NCI-H748 treated with DMSO at 0.1 percent for 48 hours (cell line): ENCODE results near the gene ARHGEF28.

ENCODE experiments used
- DNase-seq: peaks from one replicate; lab custom pipeline; 2025; lab: John Stamatoyannopoulos, UW

ARHGEF28 gene

GRCh38 chr5:73619606-73620333, 6.2 kb upstream of the ARHGEF28 start:
- no peak for DNase-seq

DNA sequence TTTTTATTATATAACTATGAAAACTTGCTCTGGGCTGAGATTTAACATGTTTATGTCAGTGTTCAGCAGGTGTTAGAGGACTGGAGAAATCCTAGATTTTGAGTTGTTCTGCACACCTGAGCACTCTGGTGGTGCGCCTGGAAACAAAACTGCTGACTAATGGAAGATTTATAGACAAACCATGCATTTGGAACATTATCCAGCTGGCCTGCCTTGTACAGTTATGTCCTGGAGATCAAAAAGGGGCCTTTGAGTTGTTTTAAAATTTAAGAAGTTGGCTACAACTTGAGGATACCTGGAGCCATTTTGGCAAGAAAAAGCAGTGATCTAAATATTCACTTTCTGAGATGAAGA, 5.7 kb upstream of the ARHGEF28 start:
- DNase-seq, result no peak

DNA sequence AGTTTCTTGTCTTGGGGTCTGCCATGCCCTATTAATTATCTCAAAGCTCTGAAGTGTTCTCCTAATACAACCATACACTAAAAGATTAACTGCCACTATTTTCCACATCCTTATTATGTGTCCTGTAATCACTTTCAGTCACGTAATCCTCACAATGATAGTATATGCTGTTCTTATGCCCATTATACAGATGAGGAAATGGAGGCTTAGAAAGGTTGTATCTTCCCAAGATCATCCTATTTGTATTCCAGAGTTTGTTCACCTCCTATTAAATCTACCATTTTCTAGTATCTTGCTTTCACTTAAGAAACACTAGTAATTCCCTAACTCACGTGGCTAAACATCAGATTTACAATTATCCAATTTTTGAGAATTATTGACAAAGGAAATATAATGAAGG, 2.9 kb upstream of the ARHGEF28 start:
- no peak for DNase-seq

DNA sequence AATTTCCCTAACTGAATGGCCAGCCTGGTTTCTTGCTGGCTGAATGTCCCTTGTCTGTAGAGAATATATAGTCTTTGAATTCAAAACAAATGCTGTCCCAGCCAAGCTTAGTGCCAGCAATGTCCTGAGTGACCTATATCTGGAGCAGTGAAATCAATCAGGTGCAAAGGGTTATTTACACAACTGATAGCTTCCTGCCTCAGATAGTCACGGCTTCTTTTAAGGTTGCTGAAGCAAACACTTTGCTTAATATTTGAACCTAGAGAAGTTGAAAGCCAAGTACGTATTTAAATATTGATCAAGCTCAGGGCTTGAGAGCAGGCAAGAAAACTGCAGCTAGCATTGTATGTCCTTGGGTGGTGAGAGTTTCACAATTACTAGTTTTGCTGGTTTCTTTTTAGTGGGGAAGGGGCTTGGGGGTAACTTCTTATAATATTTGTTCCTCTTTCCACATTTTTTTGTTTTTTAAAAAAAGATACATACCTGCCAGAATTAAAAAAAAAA, 2.0 kb upstream of the ARHGEF28 start:
- DNase-seq, result no peak

DNA sequence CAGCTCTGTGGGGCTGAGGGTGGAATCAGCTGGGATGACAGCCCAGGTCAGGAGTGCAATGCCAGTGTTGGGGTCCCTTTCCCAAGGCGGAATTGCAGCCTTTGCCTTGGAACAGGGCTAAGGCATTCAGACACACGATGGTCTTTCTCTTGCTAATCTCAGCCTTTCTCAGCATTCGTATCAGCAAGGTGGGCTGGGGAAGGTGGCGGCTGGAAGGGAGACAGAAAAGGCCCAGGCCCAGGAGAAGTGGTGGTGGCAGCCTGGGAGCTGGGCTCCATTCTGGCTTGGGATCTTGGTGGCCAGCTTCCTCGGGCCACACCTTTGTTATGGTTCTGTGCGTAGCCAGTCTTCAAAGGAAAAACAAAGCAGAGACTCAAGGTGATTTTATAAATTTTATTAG, 1.1 kb upstream of the ARHGEF28 start:
- DNase-seq, result no peak

DNA sequence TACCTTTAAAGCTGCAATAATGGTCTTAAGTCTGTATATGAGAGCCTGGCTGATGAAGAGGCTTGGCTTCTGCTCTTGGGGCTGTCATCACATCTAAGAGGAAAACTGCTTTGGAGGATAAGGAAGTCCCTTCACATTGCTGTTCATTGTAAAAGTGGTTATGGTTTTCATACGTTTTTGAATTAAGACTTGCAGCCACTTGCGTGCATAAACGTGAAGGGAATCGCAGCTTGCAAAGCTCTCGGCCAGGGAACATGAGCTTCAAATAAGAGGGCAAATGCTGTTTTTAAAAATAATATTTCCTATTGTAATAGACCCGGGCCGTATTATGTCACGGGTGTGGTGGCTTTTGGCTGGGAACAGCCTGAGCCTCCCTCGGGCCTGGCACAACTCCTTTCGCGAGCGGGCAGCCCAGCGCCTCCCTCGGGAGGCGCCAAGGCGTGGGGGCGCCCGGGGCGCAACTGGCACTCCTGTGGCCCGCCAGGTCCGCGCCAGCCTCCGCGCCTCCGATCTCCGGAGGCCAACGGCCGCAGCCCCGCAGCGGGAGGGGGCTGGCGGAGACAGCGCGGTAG, 538 bp upstream of the ARHGEF28 start:
- DNase-seq, result no peak

DNA sequence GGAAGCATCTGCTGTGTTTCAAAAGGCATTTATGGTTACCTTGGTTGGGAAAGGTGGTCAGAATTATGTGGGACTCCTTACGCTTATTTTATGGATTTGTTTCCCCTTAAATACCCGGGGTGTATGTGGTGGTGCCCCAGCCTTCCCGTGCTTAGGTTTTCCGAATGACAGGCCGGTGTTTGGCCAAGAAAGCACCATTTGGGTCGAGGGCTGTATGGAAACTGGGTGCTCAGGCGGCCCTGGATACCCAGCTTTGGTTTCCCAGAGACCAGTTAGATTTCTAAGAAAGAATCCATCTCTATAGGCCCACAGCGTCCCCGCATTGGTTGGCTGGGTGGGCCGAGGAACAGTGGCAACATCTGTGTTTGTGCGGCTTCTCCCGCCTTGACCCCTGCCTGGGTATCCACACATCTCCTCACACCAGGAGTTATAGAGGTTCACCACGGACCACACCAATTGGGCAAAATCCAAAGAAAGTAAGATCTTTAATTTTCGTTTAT, 868 bp downstream of the ARHGEF28 start:
- no peak for DNase-seq

DNA sequence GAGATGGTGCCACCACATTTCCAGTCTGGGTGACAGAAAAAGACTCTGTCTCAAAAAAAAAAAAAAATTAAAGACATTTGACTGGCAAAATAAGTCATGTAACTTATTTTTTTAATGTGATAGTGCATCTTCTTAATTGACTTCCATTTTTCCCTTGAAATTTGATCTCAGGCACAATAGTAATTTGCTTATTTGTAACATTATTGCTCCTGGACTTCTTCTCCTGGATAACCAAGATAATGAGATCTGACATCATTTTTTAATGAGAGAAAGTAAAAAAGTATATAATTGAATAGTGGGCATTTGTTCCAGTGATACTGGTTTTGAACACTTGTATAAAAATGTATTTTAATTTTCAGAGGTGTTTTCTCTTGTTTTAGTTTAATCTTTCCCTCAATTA, 3.5 kb downstream of the ARHGEF28 start:
- DNase-seq, result no peak

GRCh38 chr5:73630765-73631164, 4.8 kb downstream of the ARHGEF28 start:
- no peak for DNase-seq

DNA sequence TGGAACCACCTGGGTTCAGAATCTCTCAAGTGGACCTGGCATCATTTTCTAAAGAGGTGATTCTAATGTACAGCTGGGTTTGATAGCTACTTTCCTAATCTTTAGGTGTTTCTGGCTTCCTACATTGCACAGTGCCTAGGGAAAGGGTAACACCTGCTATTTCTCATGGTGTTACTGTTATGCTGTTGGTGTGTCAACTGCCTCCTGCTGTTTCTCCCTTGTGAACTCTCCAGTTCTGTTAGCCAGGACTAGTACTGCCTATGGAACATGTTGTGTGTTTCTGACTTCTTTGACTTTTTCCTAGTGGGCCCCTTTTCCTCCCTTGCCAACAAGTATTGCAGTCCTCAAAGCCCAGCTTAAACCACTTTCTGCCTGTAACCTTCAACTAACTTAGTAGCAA, 5.5 kb downstream of the ARHGEF28 start:
- DNase-seq, result no peak

GRCh38 chr5:73633060-73633459, 7.1 kb downstream of the ARHGEF28 start:
- DNase-seq, result no peak

DNA sequence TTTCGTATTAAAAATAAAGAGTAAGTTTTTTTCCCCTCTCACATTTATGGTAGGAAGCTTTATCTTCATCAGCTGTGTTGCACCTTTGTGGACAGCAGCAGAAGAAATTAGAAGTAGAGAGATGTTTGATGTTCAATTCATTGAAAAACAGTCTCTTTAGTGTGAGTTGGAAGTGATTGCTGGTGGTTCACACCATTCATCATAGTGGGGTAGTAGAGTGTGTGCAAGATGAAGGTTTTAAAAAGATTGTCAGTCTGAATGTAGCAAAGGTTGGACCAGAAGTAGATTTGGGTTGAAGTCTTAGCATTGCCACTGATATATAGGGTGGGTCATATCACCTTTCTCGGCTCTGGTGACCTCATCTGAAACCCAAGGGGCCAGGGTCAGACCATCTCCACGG, 10.4 kb downstream of the ARHGEF28 start:
- DNase-seq, result no peak

DNA sequence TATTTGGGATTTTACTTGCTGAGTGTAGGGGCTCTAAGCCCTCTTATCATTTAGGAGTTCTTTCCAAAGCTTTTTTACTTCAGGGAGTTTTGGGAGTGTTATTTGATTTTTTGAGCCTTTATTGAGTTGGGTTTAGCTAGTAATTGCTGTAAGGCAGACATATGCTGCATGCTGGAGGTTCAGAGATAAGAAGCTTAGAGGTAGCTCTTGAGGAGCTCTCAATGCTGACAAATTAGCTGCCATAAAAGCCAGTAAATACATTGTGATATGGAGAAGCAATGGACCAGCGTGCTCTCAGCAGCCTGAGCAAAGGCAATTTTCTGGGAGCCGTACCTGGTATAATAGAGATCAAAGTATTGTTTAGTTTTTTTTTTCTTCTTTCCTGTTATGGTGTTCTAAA, 11.6 kb downstream of the ARHGEF28 start:
- no peak for DNase-seq

GRCh38 chr5:73638344-73639095, 12.5 kb downstream of the ARHGEF28 start:
- DNase-seq, result no peak

DNA sequence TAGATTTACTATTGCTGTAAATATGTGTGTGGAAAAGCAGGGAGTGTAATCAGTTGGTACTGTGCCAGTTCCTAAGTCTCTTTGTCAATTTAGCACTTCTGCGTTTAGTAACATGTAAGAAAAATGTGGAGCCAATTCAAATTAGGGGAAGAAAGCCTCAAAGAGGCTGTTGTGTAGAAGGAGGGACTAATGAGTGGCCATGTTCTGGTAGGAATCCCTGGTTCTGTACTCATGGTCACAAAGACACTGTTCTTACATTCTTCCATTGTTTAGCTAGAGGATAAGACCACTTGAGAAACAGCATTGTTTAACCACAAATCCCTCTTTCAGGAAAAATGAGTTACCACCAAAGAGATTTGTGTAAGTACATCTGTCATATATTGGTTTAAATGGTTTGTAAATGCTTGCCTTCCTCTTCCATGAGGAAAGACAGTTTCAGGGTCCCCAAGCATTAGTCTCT, 14.9 kb downstream of the ARHGEF28 start:
- DNase-seq, result no peak

DNA sequence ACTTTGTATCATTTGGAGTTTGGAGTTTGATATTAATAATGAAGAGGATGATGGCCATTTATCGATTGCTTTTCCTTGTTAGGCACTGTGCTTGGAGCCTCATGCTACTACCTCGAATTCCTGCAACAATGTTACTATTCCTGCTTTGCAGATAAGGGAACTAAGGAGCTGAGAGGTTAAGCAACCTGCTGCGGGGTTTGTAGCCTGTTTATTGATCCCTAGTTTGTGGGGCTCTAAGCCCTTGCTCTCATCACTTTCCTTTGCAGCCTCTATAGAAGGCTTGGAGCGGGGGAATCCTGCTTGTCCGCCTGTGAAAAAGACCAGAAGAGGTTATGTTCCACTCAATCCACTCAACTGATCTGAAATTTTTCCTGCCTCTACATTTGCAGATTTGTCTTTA, 15.8 kb downstream of the ARHGEF28 start:
- DNase-seq, result no peak

- DNase-seq, result no peak
Observed at GRCh38 chr5:73642344-73642743, 16.3 kb downstream of the ARHGEF28 start.

GRCh38 chr5:73644385-73644963, 18.5 kb downstream of the ARHGEF28 start:
- DNase-seq, result no peak

DNA sequence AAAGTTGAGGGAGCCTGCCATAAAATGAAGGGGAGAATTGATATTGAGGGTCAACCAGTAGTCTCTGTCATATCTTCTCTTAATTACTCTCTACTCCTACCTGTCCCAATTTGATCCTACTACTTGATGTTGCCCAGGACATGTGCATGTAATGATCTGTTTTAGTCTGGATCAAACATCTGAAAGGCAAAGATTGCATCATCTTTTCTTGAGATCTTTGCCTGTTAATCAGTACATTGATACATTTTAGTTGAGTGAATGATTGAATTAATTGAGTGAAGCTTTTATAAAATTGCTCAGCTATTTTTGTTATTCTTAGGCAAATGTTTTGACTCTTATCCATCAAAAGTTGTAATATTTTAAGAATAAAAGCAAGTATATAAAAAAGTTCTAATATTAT, 21.7 kb downstream of the ARHGEF28 start:
- no peak for DNase-seq

GRCh38 chr5:73648515-73648914, 22.5 kb downstream of the ARHGEF28 start:
- no peak for DNase-seq

DNA sequence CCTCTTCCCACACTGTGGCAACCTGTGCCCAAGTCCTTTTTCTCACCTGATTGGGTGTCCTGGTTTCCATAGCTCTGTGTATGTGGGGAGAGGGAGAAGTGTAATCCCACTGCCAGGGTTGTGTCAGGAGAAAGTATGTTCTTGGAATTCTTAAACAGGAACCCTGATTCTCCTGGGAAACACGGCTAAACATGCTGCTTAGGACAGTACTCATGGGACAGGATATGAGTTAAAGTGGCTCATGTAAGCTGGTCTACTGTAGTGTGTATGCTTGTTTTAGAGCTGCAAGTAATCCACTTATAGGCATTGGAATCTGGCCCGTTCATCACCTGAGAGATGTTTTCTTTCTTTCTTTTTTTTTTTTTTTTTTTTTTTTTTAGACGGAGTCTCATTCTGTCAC, 23.9 kb downstream of the ARHGEF28 start:
- no peak for DNase-seq

- no peak for DNase-seq
Observed at GRCh38 chr5:73652391-73652790, 26.4 kb downstream of the ARHGEF28 start.
